Endothelial cell of umbilical vein (primary cell): ENCODE measurements around the gene TOX2. TPM values are rescaled to one million over a fixed set of nuclear protein-coding genes. Genes with fewer than 3 reads are reported as not detected.

Experiments
- BruUV-seq: library from RNA; stranded (reverse); fragments of 400-500 nt; replicated peaks from 2 replicates; lab custom pipeline; 2021; lab: Mats Ljungman, UMichigan
- CTCF ChIA-PET: fragments of 300-600, 350-600 bp; sonication (Branson Sonifier 250); formaldehyde crosslinking; loops from one replicate; lab custom pipeline; 2021; ENCODE audit warnings: antibody characterized with exemption, inconsistent platforms; lab: Charles Lee
- POLR2A ChIA-PET: fragments of 300-600, 350-600 bp; sonication (Branson Sonifier 250); formaldehyde crosslinking; loops from one replicate; lab custom pipeline; 2021; ENCODE audit warnings: antibody characterized with exemption, inconsistent platforms; lab: Charles Lee
- DNase-seq: peaks from one replicate; pipeline ENCODE4 v3.0.0-alpha.2; 2011; ENCODE audit warnings: low read depth, low spot score
- FAIRE-seq: peaks from 2 replicates; lab custom pipeline; 2011; peaks lifted over from hg19 to GRCh38; lab: Jason Lieb, UNC
- H2AFZ ChIP-seq: 2 replicates; pipeline ENCODE4 v1.6.0; 2012; ENCODE audit warnings: low read depth, low read length, control low read depth, inconsistent platforms
- H3K27ac ChIP-seq: 2 replicates; pipeline ENCODE4 v1.5.1; 2011; ENCODE audit warnings: low read depth, mild to moderate bottlenecking, control low read depth, low read length, moderate library complexity; ENCODE audit not compliant: insufficient read depth
- H3K27me3 ChIP-seq, 2 experiments: 2 replicates each; pipeline versions ENCODE4 v1.6.0 to v1.6.1; 2011; ENCODE audit warnings: low read length in 2 of 2, mixed read lengths in 1 of 2; ENCODE audit not compliant: control insufficient read depth in 2 of 2, insufficient read depth in 2 of 2
- H3K36me3 ChIP-seq, 2 experiments: 2 replicates in 1 of 2; 3 replicates in 1 of 2; pipeline ENCODE4 v1.5.1; 2011; ENCODE audit warnings: low read length in 2 of 2, mild to moderate bottlenecking in 1 of 2, moderate library complexity in 1 of 2; ENCODE audit not compliant: control insufficient read depth in 2 of 2, insufficient read depth in 2 of 2; ENCODE audit errors: extremely low read depth in 1 of 2
- H3K4me1 ChIP-seq: 3 replicates; pipeline ENCODE4 v1.5.1; 2011; ENCODE audit warnings: mild to moderate bottlenecking, low read length; ENCODE audit not compliant: control insufficient read depth, insufficient read depth; ENCODE audit errors: extremely low read depth
- H3K4me2 ChIP-seq: 2 replicates; pipeline ENCODE4 v1.6.1; 2011; ENCODE audit warnings: low read length, control low read depth, mixed read lengths; ENCODE audit not compliant: insufficient read depth
- H3K4me3 ChIP-seq, 3 experiments: fragments of 200-600 bp in 1 of 3; sonication (generic), shearing (Covaris generic) in 1 of 3; replicated peaks in 1 of 3; 2 replicates each; pipeline ENCODE4 v1.5.1; 2011 to 2016; ENCODE audit warnings: control low read depth in 3 of 3, low read length in 3 of 3, mild to moderate bottlenecking in 2 of 3, inconsistent platforms in 1 of 3, low read depth in 1 of 3, moderate library complexity in 1 of 3; ENCODE audit not compliant: insufficient read depth in 1 of 3
- H3K79me2 ChIP-seq: 2 replicates; pipeline ENCODE4 v1.6.0; 2012; ENCODE audit warnings: low read length, inconsistent platforms; ENCODE audit not compliant: control insufficient read depth, insufficient read depth
- H3K9ac ChIP-seq: replicated peaks from 2 replicates; pipeline ENCODE3; 2011; ENCODE audit warnings: low read length, control low read depth; ENCODE audit not compliant: insufficient read depth; ENCODE audit errors: extremely low read depth
- H3K9me1 ChIP-seq: replicated peaks from 3 replicates; pipeline ENCODE4 v1.6.0; 2011; ENCODE audit warnings: mild to moderate bottlenecking, low read length; ENCODE audit not compliant: control insufficient read depth, insufficient read depth; ENCODE audit errors: extremely low read depth
- H3K9me3 ChIP-seq: replicated peaks from 2 replicates; pipeline ENCODE4 v1.5.1; 2012; ENCODE audit warnings: low read length, inconsistent platforms; ENCODE audit not compliant: control insufficient read depth, insufficient read depth
- H4K20me1 ChIP-seq: replicated peaks from 2 replicates; pipeline ENCODE3; 2011; ENCODE audit warnings: mild to moderate bottlenecking, low read length; ENCODE audit not compliant: control insufficient read depth, insufficient read depth; ENCODE audit errors: extremely low read depth
- CTCF ChIP-seq, 2 donors: IDR thresholded peaks; 1 replicate in 1 of 2; 2 replicates in 1 of 2; pipeline ENCODE4 v1.5.1; 2011; ENCODE audit warnings: low read length in 2 of 2, mild to moderate bottlenecking in 2 of 2, moderate library complexity in 2 of 2, control low read depth in 1 of 2, inconsistent platforms in 1 of 2, low read depth in 1 of 2; ENCODE audit not compliant: insufficient read depth in 1 of 2; ENCODE audit errors: extremely low read depth in 1 of 2
- EZH2 ChIP-seq: IDR thresholded peaks from 2 replicates; pipeline ENCODE4 v1.6.1; 2012; ENCODE audit warnings: borderline replicate concordance, low read depth, mild to moderate bottlenecking, moderate library complexity, low read length, inconsistent platforms; ENCODE audit not compliant: severe bottlenecking
- FOS ChIP-seq: IDR thresholded peaks from 2 replicates; pipeline ENCODE4 v1.6.1; 2011; ENCODE audit warnings: mild to moderate bottlenecking, low read length, moderate library complexity, borderline replicate concordance; ENCODE audit not compliant: insufficient read depth
- GATA2 ChIP-seq: IDR thresholded peaks from 2 replicates; pipeline ENCODE4 v1.7.0; 2011; ENCODE audit warnings: low read depth, mild to moderate bottlenecking, moderate library complexity, mixed read lengths, low read length; ENCODE audit not compliant: insufficient read length, insufficient read depth
- JUN ChIP-seq: IDR thresholded peaks from 2 replicates; pipeline ENCODE4 v1.6.1; 2011; ENCODE audit warnings: borderline replicate concordance, low read depth; ENCODE audit not compliant: insufficient read length, insufficient read depth
- MYC ChIP-seq: IDR thresholded peaks from one replicate; pipeline ENCODE4 v1.6.1; 2011; ENCODE audit warnings: mild to moderate bottlenecking, low read depth, low read length
- POLR2A ChIP-seq: IDR thresholded peaks from 2 replicates; pipeline ENCODE4 v1.6.1; 2012; ENCODE audit warnings: low read depth, mild to moderate bottlenecking, control low read depth, low read length
- POLR2AphosphoS5 ChIP-seq: IDR thresholded peaks from 2 replicates; pipeline ENCODE4 v1.6.1; 2012; ENCODE audit warnings: low read depth, mild to moderate bottlenecking, control low read depth, low read length, moderate library complexity; ENCODE audit not compliant: insufficient read depth
- dilution Hi-C: fragments of 300-500 bp; cut with MboI; formaldehyde crosslinking; loops from one replicate; pipeline ENCODE4 v1.15.0; 2019; ENCODE audit warnings: low sequenced_read_pairs; ENCODE audit not compliant: extremely low pct_ligation_motif_present
- intact Hi-C: fragments of 100-400 bp; cut with micrococcal nuclease; formaldehyde crosslinking; loops from one replicate; pipeline ENCODE4 v1.10.0; 2022
- polyA plus RNA-seq, 4 experiments: library from polyadenylated mRNA; depleted of rRNA in 3 of 4; stranded (reverse) in 3 of 4; unstranded in 1 of 4; fragments of >200 nt; gene quantifications; 2 replicates each; pipeline versions ENCODE4 v1.2.1 to v1.2.3, GENCODE V29; 2011 to 2012; ENCODE audit warnings: missing spikeins in 1 of 4
- total RNA-seq: library from RNA; stranded (reverse); gene quantifications from 2 replicates; pipeline ENCODE4 v1.2.3, GENCODE V29; 2021
- TF ChIP-seq, protein P1 (sequence below): IDR thresholded peaks from 2 replicates; pipeline ENCODE4 v1.6.1; 2011; ENCODE audit not compliant: insufficient read depth, insufficient read length

Gene TOX2
- total and polyA plus RNA-seq, 2 donors (not counting 3 experiments of a cell fraction or from before 2014, with no cell fraction given): 7.0 to 18.6 TPM

DNA sequence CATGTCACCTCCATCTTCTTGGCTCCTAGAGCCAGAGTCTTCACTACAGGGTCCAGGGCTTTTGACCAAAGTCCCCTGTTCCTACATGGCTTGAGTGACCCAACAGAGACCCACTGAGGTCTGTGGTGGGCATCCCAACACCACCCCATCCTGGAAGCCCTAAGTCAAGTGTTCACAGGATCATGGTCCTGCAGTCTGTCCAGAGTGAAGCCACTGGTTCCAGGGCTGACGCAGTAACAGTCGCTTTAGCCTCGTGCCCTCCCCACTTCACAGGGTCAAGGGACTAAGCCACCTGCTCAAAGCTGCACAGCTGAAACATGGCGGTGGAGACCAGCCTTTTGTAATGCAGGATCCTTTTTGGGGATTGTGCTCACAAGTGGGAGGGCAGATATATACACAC is 138.4 kb downstream of the TOX2 start:
- H3K27ac ChIP-seq: no peak overlapping the region
- dilution Hi-C loops: no loop called here
- no peaks in the 10 kb centered on the region for H3K4me1 ChIP-seq
- no peak overlapping the region for H3K9ac ChIP-seq
- no peaks in the 10 kb centered on the region for H4K20me1 ChIP-seq
- no peaks in the 10 kb centered on the region for H3K79me2 ChIP-seq
- no peak overlapping the region for H2AFZ ChIP-seq
- POLR2A ChIA-PET: no interaction called here
- H3K9me3 ChIP-seq: no peaks in the 10 kb centered on the region
- FAIRE-seq: no peak
- H3K36me3 ChIP-seq: no peaks in the 10 kb centered on the region
- no peak overlapping the region for H3K4me2 ChIP-seq
- no peaks in the 10 kb centered on the region for H3K9me1 ChIP-seq
- no TSS peak for BruUV-seq
- TF ChIP-seq GATA2: no peak
- TF ChIP-seq, protein P1, sequence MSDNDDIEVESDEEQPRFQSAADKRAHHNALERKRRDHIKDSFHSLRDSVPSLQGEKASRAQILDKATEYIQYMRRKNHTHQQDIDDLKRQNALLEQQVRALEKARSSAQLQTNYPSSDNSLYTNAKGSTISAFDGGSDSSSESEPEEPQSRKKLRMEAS: no peak
- TF ChIP-seq JUN: no peak
- TF ChIP-seq EZH2: no peak
- TF ChIP-seq POLR2A: no peak
- no peak for TF ChIP-seq MYC
- no peak for TF ChIP-seq CTCF (IDR thresholded peaks at IDR 0.05; ENCODE audit: extremely low read depth in 1 of 2, insufficient read depth in 1 of 2, low read depth in 1 of 2, low read length in 2 of 2)
- TF ChIP-seq POLR2AphosphoS5: no peak
- no peak for TF ChIP-seq FOS
- intact Hi-C loops: no loop called here
- no peak for DNase-seq
- no peaks in the 10 kb centered on the region for H3K27me3 ChIP-seq
- CTCF ChIA-PET: no interaction called here
- H3K4me3 ChIP-seq: no peak overlapping the region
